H1 (cell line): ENCODE results near the gene ATE1. TPM values are rescaled to one million over a fixed set of nuclear protein-coding genes. Genes with fewer than 3 reads are reported as not detected.

Experiments
- ATF3 ChIP-seq: IDR thresholded peaks from 2 replicates; pipeline ENCODE4 v1.6.1; 2011; ENCODE audit warnings: low read depth, mild to moderate bottlenecking, low read length; ENCODE audit not compliant: insufficient read depth
- SIRT6 ChIP-seq: IDR thresholded peaks from one replicate; pipeline ENCODE4 v1.7.1; 2012; ENCODE audit warnings: low read length, inconsistent platforms
- polyA plus RNA-seq, 7 experiments: library from polyadenylated mRNA; depleted of rRNA in 3 of 7; stranded (reverse) in 5 of 7; unstranded in 2 of 7; fragments of >200 nt in 5 of 7; fragments of 200-250 nt in 2 of 7; gene quantifications; 1 replicate in 5 of 7; 2 replicates in 1 of 7; 4 replicates in 1 of 7; pipeline versions ENCODE4 v1.2.1 to v1.2.3, GENCODE V29; 2011 to 2013; ENCODE audit warnings: missing spikeins in 2 of 7, mixed read lengths in 2 of 7
- total RNA-seq: library from RNA; stranded (reverse); fragmentation: NEBNext Ultra II Directional; extraction: Animal tissue kit (Norgen Biotek cat#: 25700); gene quantifications from 2 replicates; pipeline ENCODE4 v1.2.1, GENCODE V29; 2021

The ATE1 gene
- total and polyA plus RNA-seq, 2 of the 8 experiments (the other 6 are each of a cell fraction or from before 2014, with no cell fraction given) = 8.8 to 26.9 TPM

- TF ChIP-seq ATF3 = no peak
- no peak for TF ChIP-seq SIRT6
These were observed 48.8 kb upstream of the ATE1 start (continued) for GRCh38 chr10:121976607-121977006.
